Stomach (tissue), 4 donors: ENCODE data around the gene PSME1.

ENCODE experiments used
- CTCF ChIP-seq, 7 experiments: fragments of 450-650 bp in 4 of 7; fragments of 200-600 bp in 3 of 7; sonication (generic) in 3 of 7; IDR thresholded peaks; one replicate each; pipeline ENCODE4 v1.5.1; 2016 to 2019; ENCODE audit warnings: antibody characterized with exemption in 7 of 7, control low read depth in 2 of 7, mild to moderate bottlenecking in 1 of 7
- EP300 ChIP-seq: sonication (generic); formaldehyde crosslinking; IDR thresholded peaks from one replicate; pipeline ENCODE4 v1.6.1; 2017; ENCODE audit warnings: antibody characterized with exemption
- POLR2AphosphoS5 ChIP-seq, 3 donors: sonication (generic); formaldehyde crosslinking; IDR thresholded peaks; one replicate each; pipeline ENCODE4 v1.6.1; 2016; ENCODE audit warnings: antibody characterized with exemption in 3 of 3

GRCh38 chr14:24141097-24141880 is 5.3 kb downstream of the PSME1 start, which contains the start of gene EMC9:
- TF ChIP-seq EP300: no peak
- TF ChIP-seq CTCF (IDR thresholded peaks at IDR 0.05): peak in 5 of 7 experiments; percentile 50 to 72 (median 66)
- TF ChIP-seq POLR2AphosphoS5 (IDR thresholded peaks at IDR 0.05): peak; percentile 66 to 84 (median 77)
